GM23338 (cell line): ENCODE measurements around the gene LRRC8E.

Experiments
- CREB1 ChIP-seq: fragments of 250-450 bp; sonication (Bioruptor Pico); IDR thresholded peaks from 2 replicates; pipeline ENCODE4 v1.5.0; 2020; ENCODE audit warnings: low read depth, mild to moderate bottlenecking, moderate library complexity
- CTCF ChIP-seq, 2 experiments: fragments of 200-600 bp in 1 of 2; sonication (generic) in 1 of 2; conservative IDR thresholded peaks; 2 replicates each; pipeline versions ENCODE4 v1.5.1 to v1.6.1; 2016 to 2017; ENCODE audit warnings: antibody characterized with exemption in 2 of 2, low read depth in 2 of 2, mild to moderate bottlenecking in 2 of 2, moderate library complexity in 1 of 2
- ETS1 ChIP-seq: IDR thresholded peaks from 2 replicates; pipeline ENCODE4 v1.6.1; 2016; ENCODE audit warnings: antibody characterized with exemption
- EZH2 ChIP-seq: fragments of 200-600 bp; sonication (generic); IDR thresholded peaks from one replicate; pipeline ENCODE4 v1.8.0; 2017; ENCODE audit warnings: antibody characterized with exemption, mild to moderate bottlenecking, low read depth; ENCODE audit not compliant: unreplicated experiment
- EZH2phosphoT487 ChIP-seq: fragments of 200-600 bp; sonication (generic); IDR thresholded peaks from one replicate; pipeline ENCODE4 v1.8.1; 2018; ENCODE audit warnings: antibody characterized with exemption; ENCODE audit not compliant: unreplicated experiment
- JUNB ChIP-seq: IDR thresholded peaks from one replicate; pipeline ENCODE4 v1.6.1; 2016; ENCODE audit warnings: antibody characterized with exemption; ENCODE audit not compliant: unreplicated experiment
- POLR2AphosphoS5 ChIP-seq: IDR thresholded peaks from 2 replicates; pipeline ENCODE4 v1.6.1; 2016; ENCODE audit warnings: antibody characterized with exemption, low read depth
- ZNF114 ChIP-seq: fragments of 250-450 bp; sonication (Bioruptor Pico); IDR thresholded peaks from 2 replicates; pipeline ENCODE4 v1.5.0; 2020; ENCODE audit warnings: mild to moderate bottlenecking, moderate library complexity
- TF ChIP-seq, protein P1 (sequence below): IDR thresholded peaks from one replicate; pipeline ENCODE4 v1.6.1; 2018; ENCODE audit warnings: antibody characterized with exemption; ENCODE audit not compliant: unreplicated experiment

- TF ChIP-seq CTCF (conservative IDR thresholded peaks at IDR 0.05; ENCODE audit: low read depth in 2 of 2) (no peak), EZH2 (no peak), JUNB (no peak), POLR2AphosphoS5 (no peak), ZNF114 (CRISPR knock-in tag) (no peak), ETS1 (no peak), EZH2phosphoT487 (no peak), CREB1 (CRISPR knock-in tag) (no peak)
- TF ChIP-seq, protein P1, sequence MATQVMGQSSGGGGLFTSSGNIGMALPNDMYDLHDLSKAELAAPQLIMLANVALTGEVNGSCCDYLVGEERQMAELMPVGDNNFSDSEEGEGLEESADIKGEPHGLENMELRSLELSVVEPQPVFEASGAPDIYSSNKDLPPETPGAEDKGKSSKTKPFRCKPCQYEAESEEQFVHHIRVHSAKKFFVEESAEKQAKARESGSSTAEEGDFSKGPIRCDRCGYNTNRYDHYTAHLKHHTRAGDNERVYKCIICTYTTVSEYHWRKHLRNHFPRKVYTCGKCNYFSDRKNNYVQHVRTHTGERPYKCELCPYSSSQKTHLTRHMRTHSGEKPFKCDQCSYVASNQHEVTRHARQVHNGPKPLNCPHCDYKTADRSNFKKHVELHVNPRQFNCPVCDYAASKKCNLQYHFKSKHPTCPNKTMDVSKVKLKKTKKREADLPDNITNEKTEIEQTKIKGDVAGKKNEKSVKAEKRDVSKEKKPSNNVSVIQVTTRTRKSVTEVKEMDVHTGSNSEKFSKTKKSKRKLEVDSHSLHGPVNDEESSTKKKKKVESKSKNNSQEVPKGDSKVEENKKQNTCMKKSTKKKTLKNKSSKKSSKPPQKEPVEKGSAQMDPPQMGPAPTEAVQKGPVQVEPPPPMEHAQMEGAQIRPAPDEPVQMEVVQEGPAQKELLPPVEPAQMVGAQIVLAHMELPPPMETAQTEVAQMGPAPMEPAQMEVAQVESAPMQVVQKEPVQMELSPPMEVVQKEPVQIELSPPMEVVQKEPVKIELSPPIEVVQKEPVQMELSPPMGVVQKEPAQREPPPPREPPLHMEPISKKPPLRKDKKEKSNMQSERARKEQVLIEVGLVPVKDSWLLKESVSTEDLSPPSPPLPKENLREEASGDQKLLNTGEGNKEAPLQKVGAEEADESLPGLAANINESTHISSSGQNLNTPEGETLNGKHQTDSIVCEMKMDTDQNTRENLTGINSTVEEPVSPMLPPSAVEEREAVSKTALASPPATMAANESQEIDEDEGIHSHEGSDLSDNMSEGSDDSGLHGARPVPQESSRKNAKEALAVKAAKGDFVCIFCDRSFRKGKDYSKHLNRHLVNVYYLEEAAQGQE: no peak
These were observed 42.5 kb downstream of the LRRC8E start for GRCh38 chr19:7930765-7931164.
